GM12873 (cell line): Measurements from ENCODE around the gene DPH1.

Experiments used
- CTCF ChIP-seq: IDR thresholded peaks from 2 replicates; pipeline ENCODE4 v1.5.1; 2012; ENCODE audit warnings: low read depth, mild to moderate bottlenecking, moderate library complexity, low read length, control low read depth; ENCODE audit not compliant: insufficient read depth; ENCODE audit errors: missing control alignments

DPH1 gene

GRCh38 chr17:2011411-2012371, 18.3 kb upstream of the DPH1 start:
- no peak for TF ChIP-seq CTCF

- TF ChIP-seq CTCF: no peak
Observed at GRCh38 chr17:2012499-2012898, 17.5 kb upstream of the DPH1 start.

- TF ChIP-seq CTCF: no peak
Observed at GRCh38 chr17:2013994-2014317, 16.0 kb upstream of the DPH1 start.

GRCh38 chr17:2015314-2015713, 14.6 kb upstream of the DPH1 start:
- TF ChIP-seq CTCF: no peak

- no peak for TF ChIP-seq CTCF
Observed at GRCh38 chr17:2016494-2016893, 13.5 kb upstream of the DPH1 start.

GRCh38 chr17:2017274-2017941, 12.5 kb upstream of the DPH1 start:
- TF ChIP-seq CTCF: no peak

- no peak for TF ChIP-seq CTCF
Observed at GRCh38 chr17:2018716-2019510, 11.0 kb upstream of the DPH1 start.
